ENCODE results near the gene FAS. TPM values are rescaled to one million over a fixed set of nuclear protein-coding genes. Genes with fewer than 3 reads are reported as not detected.

FAS gene
- total RNA-seq, 1 donor from 2014 or later = 3.8 TPM

GRCh38 chr10:88964869-88965415, 25.7 kb upstream of the FAS start:
- intact Hi-C loops (cut with DNase I) = no loop called here
- ATAC-seq (ENCODE audit: poor library complexity) = no peak
- DNase-seq = no peak

- ATAC-seq (ENCODE audit: poor library complexity) = peak; percentile 52
Measured at GRCh38 chr10:88966797-88967196, 23.8 kb upstream of the FAS start.

GRCh38 chr10:88968391-88968790, 22.2 kb upstream of the FAS start:
- intact Hi-C loops (cut with DNase I) = no loop called here
- DNase-seq (no peak), ATAC-seq (ENCODE audit: poor library complexity) (no peak)

More at GRCh38 chr10:88966797-88967196, 23.8 kb upstream of the FAS start:
- intact Hi-C loops (cut with DNase I) = no loop called here
- DNase-seq = peak; percentile 69

DNA sequence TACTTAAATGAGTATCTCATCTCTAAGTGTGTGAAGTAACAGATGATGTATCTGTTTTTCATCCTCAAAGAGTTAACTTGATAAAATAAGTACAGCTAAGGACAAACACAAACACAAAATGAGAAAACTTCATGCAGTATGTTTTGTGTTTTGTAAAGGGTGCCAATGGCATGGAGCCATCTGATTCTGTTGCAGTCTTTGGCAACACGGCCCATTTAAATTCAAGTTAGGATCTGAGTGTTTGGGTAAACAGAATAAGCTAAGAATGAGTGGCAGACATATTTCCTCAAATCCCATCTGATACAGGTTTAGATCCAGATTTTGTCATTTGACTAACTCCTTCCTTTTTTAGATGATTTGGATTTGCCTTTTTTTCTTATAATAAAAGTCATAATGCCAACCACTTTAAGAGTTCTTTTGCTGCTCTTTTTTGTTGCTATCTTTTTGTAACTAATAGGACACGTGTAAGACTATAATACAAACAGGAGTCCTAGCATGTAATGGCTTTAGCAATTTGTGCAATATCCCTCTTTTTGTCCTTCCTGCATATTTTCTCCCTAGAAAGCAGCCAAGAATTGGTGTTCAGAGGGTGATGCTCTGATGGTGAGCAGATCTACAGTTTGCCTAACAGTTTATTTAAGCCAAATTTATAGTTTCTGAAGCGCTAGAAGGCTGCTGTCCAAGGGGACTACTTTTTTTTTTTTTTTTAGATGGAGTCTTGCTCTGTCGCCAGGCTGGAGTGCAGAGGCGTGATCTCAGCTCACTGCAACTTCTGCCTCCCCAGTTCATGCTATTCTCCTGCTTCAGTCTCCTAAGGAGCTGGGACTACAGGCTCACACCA, 19.2 kb upstream of the FAS start:
- intact Hi-C loops (cut with DNase I) = no loop called here
- ATAC-seq (ENCODE audit: poor library complexity) (peak; percentile 55), DNase-seq (no peak)

GRCh38 chr10:88974012-88974411, 16.6 kb upstream of the FAS start:
- no peak for ATAC-seq (ENCODE audit: poor library complexity)
- DNase-seq = no peak
- intact Hi-C loops (cut with DNase I) = no loop called here

DNA sequence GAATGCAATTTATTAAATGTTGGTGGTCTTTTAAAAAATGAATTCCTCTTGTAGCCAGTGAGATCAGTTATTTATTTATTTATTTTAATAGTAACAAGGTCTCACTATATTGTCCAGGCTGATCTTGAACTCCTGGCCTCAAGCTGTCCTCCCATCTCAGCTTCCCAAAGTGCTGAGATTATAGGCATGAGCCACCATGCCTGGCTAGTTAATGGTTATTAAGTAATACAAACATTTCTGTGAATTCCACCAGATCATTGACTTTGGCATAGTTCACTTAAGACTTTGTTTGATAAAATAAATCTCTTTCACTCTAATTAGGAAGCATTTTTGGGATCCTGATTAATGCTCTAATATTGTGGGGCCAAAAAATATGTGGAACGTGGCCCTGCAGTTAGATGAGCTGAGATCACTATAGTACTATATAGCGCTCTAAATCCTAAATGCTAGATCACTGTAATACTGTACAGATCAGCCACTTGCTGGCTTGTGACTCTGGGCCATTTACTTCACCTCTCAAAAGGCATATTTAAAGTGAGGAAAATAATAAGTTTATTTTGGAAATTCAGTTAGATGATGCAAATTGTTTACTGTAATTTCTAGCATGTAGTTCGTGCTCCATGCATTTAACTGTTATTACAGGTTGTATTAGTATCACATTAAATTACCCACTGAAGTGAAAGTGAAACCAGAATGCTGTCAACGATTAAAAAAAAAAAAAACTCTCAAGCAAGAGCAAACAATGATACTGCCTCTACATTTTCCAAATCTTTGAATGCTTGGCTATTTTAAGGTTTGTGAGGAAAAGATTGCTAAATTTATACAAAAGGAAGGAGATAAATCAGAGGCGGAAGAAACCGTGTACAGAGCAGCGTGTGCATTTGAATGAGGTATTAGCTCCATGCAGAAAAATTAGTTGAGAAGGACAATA, 15.9 kb upstream of the FAS start:
- peak; percentile 30 for ATAC-seq (ENCODE audit: poor library complexity)
- intact Hi-C loops (cut with DNase I) = no loop called here
- DNase-seq = no peak

DNA sequence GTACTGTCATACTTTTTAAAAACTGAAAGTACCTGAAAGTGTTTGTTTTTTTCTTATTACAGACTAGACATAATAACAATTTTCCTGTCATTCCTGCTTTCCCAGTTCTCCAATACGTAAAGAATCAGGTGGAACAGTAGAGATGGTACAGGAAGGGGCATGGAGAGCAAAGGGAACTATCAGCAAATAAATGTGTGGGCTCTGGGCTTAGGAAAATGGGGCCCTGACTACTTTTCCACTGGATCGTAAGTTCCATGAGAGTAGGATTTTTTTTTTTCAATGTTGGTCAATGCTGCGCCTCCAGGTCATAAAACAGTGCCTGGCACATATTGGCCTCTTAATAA, 15.2 kb upstream of the FAS start:
- no peak for ATAC-seq (ENCODE audit: poor library complexity)

DNA sequence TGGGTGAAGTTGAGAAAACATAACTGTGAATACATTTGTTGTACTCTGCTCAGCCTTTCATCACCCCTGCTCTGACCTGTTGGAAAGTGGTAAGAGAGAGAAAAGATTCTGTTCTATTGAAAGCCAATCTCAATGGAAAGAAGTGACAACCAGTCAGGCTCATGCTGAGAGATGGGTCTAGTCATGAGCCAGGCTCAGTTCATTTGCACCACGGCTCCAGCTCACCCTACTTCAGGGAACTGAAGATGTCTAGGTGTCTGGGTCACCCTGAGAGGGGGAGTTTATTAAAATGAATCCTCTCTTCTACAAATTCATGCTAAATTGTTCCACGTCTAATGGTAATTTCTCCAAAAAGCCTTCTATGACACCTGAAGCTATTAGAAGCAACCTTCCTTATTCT, 12.1 kb upstream of the FAS start:
- DNase-seq (no peak), ATAC-seq (ENCODE audit: poor library complexity) (no peak)
- intact Hi-C loops (cut with DNase I) = no loop called here

More for the DNA sequence above, 15.2 kb upstream of the FAS start:
- intact Hi-C loops (cut with DNase I) = no loop called here
- no peak for DNase-seq

- ATAC-seq (ENCODE audit: poor library complexity) = peak; percentile 82
- DNase-seq = peak; percentile 53
- intact Hi-C loops (cut with DNase I) = no loop called here
Measured at GRCh38 chr10:88979153-88979562, 11.4 kb upstream of the FAS start.

- intact Hi-C loops (cut with DNase I) = no loop called here
- no peak for DNase-seq
- ATAC-seq (ENCODE audit: poor library complexity) = no peak
Measured at GRCh38 chr10:88979603-88980002, 11.0 kb upstream of the FAS start.

DNA sequence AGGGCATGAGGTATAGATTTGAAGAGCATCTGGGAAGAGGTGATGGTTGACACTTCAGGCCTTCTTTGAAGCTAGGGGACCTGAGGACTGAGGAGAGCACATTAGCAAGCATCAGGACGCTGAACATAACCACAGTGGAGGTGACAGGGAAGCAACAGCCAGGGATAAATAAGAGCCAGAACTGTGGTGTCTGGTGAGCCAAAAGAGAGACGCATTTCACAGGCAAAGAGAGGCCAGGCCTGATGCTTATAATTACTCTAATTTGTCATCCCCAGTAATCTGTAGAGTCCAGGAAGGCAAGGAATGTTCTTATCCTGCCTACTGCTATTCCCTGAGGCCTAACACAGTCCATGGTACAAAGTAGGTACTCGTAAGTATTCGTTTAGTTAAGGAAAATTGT, 10.4 kb upstream of the FAS start:
- intact Hi-C loops (cut with DNase I) = no loop called here
- no peak for DNase-seq

GRCh38 chr10:88980800-88981199, 9.8 kb upstream of the FAS start:
- ATAC-seq (ENCODE audit: poor library complexity) (no peak), DNase-seq (no peak)
- intact Hi-C loops (cut with DNase I) = no loop called here

More for the DNA sequence above, 10.4 kb upstream of the FAS start:
- ATAC-seq (ENCODE audit: poor library complexity) = peak; percentile 12

DNA sequence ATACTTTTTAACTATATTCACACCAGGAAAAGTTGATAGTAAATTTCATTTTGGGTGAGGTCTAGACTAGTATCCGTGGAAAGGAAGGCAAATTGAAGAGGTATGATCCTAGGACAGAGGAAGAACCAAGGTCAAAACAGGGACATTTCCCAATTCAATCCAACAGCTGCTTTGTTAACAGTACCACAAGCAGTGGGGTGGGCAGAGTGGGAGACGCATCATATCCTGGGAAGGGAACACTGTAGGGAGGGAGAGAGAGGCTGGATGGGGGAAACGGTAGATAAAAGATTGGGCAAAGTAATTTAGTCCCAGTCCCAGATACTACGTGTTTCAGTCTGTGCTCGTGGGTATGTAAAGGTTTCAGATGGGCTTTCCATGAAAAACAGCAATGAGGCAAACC, 9.2 kb upstream of the FAS start:
- intact Hi-C loops (cut with DNase I) = no loop called here
- ATAC-seq (ENCODE audit: poor library complexity) = no peak

DNA sequence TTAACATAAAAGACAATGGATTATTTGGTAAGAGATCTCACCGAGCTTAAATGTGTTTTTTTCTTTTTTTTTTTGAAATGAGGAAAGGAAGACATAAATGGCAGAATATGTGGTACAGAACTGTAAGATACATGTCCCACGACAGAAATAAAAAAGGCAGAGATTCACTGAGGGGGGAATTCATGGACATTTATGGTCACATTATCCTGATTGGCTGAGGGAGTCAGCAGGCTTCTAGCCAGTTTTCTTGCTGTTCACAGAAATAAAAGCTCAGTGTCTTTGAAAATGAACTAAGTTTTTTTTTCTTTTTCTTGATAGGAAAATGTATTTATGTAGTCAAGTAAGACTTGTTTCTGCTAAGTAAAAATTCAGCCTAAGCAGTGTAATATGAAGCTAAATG, 8.2 kb upstream of the FAS start:
- no peak for DNase-seq
- no peak for ATAC-seq (ENCODE audit: poor library complexity)
- intact Hi-C loops (cut with DNase I) = no loop called here

More for the DNA sequence above, 9.2 kb upstream of the FAS start:
- DNase-seq = no peak

DNA sequence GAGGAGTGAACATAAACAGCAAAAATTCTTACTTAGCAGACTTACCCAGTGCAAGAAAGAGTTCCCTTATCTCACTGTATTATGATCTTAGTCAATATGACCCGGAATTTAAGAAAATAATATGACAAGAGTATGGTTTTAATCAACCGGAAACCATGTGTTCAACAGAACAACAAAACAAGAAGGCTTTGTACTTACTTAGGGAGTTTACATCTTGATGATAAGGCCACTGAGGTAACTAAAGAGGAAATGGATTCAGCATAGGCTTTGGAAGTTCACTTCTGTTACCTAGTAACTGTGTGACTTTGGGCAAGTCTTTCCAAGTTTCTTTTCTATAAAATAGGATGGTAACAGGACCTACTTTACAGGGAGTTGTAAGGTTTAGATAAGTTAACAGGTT, 7.4 kb upstream of the FAS start:
- intact Hi-C loops (cut with DNase I) = no loop called here
- DNase-seq (no peak), ATAC-seq (ENCODE audit: poor library complexity) (no peak)

GRCh38 chr10:88983939-88984338, 6.7 kb upstream of the FAS start:
- DNase-seq (no peak), ATAC-seq (ENCODE audit: poor library complexity) (no peak)
- intact Hi-C loops (cut with DNase I) = loop anchor here (2.0 kb wide), 1 partner anchor 49 kb away; no protein-coding TSS in a partner anchor

GRCh38 chr10:88984525-88984924, 6.1 kb upstream of the FAS start:
- DNase-seq = no peak
- intact Hi-C loops (cut with DNase I) = loop anchor here (2.0 kb wide), 1 partner anchor 50 kb away; no protein-coding TSS in a partner anchor
- no peak for ATAC-seq (ENCODE audit: poor library complexity)

DNA sequence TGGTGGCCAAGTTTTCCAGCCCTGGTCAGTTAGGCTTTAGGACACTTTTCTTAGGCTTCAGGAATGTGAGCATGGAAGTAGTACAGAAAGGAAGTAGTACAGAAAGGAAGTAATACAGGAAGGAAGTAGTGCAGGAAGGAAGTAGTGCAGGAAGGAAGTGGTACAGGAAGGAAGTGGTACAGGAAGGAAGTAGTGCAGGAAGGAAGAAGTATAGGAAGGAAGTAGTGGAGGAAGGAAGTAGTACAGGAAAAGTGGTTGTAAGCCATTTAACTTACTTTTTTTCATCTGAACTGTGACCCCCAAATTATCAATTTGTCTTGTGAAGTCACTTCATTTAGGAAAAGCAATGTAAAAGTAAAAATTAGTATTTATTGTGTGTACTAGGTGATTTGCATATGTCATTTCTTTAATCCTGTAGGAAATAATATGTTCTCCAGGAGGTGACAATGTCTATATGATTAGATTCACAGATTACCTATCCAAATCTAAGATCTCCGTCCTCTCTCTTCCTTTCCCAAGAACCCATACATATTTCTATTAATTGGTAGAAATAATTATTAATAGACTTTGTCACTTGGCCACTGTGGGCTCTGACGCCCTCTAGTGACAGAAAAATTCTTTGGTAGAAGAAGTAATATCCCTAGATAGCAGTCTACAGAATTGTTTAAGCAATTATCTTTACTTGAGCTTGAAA, 3.9 kb upstream of the FAS start:
- intact Hi-C loops (cut with DNase I) = loop anchor here (5.0 kb wide), 1 partner anchor 149 kb away; no protein-coding TSS in a partner anchor
- ATAC-seq (ENCODE audit: poor library complexity) = no peak
- DNase-seq = no peak

Measured in Right ventricle myocardium superior (tissue), 1 donor.